HG02798 (cell line): ENCODE results near the gene GOLGA8T.
"Not testable (repeated sequence)": the region's sequence is repeated elsewhere in the genome, so short reads cannot be mapped to it uniquely, and the experiment has no call there.

Experiments
- ATAC-seq: cut with Tn5 transposase; IDR thresholded peaks from one replicate; pipeline ENCODE4 v1.9.1; 2021; ENCODE audit warnings: mild to moderate bottlenecking; ENCODE audit not compliant: unreplicated experiment, poor library complexity

Gene GOLGA8T

DNA sequence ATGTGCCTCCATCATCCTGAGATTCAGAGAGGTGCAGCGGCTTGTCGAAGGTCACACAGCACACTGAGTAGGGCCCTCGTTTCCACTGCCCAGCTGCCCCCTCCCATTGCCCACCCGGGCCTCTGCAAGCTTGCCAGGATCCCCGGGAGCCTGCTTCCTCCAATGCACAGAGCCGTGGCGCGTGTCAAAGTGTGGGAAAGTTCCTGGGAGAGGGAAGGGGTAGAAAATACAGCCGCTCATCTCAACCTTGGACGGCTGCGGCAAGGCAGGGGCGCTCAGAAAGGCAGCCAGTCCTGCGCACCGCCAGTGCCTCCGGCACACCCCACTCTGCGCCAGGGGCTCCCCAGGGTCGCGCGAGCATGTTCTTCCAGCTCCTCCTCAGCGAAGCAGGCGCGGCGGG, 56.3 kb downstream of the GOLGA8T start:
- not testable (repeated sequence) for ATAC-seq

DNA sequence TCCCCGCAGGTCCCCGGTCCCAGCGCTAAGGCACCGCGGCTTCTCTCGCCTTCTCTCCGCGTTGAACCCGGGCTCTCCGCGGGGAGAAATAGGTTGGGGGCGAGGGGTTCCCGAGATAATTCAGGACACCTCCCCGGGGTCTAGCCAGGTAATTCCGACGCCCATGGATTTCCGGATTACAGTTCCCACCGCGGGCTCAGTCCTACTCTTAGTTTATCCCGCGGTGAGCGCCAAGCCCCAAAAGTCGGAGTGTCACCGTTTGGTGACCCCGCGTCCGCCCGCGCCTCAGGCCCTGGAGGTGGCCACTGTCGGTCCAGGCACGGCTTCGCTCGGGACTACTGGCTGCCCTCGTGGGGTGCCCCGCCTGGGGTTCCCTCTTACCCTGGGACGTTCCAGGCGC, 56.8 kb downstream of the GOLGA8T start:
- ATAC-seq = not testable (repeated sequence)

DNA sequence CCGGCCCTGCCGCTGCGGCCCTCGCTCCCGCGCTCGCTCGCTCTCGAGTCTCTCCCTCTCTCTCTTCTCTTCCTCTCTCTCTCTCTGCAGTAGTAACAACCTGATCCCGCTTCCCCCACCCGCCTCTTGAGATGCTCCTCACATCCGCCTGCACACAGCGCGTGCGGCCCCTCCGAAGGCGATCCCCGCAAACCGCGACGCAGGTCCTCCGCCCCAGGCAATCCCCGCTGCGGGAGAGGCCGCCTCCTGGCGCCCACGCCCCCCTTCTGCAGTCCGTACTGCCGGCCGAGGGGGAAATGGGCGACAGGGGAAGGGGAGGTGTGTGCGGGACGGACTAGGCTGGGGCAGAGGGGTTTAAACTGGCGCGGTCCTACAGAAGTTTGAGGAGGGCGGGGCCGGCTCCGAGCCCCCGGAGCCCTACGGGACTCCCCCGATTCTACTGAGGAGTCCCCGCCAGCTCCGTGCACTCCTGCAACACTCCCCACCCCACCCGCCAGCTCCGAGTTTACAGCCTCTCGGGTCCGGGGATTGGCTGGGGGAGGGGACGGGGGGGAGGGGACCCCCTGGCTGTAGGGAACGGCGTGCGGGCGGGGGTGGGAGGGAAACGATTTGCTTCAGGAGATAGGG, 57.4 kb downstream of the GOLGA8T start:
- not testable (repeated sequence) for ATAC-seq

DNA sequence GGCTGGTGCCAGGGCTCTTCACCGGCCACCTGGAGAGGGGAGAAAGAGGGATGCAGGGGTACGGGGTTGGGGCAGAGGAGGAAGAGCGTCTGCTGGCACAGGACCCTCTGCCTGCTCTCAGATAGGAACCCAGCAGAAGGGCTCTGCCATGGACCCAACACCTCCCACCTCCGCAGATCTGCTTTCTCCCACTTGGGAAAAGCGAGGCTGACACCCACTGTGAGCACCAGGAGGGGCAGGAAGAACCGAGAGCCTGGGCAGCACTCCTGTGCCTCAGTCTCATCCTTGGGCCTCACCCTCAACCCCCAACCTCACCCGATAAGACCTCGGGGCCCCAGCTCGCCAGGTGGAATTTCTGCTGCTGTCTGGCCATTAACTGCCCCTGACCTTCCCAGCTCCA, 58.0 kb downstream of the GOLGA8T start:
- ATAC-seq = not testable (repeated sequence)
